ENCODE results near the gene THAP4. TPM values are rescaled to one million over a fixed set of nuclear protein-coding genes. Genes with fewer than 3 reads are reported as not detected.

Gene THAP4
- polyA plus RNA-seq, 1 of the 3 experiments (the other 2 are of a cell fraction) = 64.7 TPM

- TF ChIP-seq YY1 (IDR thresholded peaks at IDR 0.05; ENCODE audit: low read depth) = no peak
- TF ChIP-seq FOSL2 (IDR thresholded peaks at IDR 0.05; ENCODE audit: borderline replicate concordance, low read depth) = no peak
Measured at GRCh38 chr2:241619597-241620418, 17.1 kb downstream of the THAP4 start (continued).

- H3K4me2 ChIP-seq = no peak overlapping the region
- no peak overlapping the region for H3K9ac ChIP-seq
- WGBS (ENCODE audit: low lambda C conversion rate) = 79% methylated on average over 8 of the region's 11 CpGs
- TF ChIP-seq NRF1 (IDR thresholded peaks at IDR 0.05; ENCODE audit: low read depth, low read length) = no peak
- TF ChIP-seq, protein P1, sequence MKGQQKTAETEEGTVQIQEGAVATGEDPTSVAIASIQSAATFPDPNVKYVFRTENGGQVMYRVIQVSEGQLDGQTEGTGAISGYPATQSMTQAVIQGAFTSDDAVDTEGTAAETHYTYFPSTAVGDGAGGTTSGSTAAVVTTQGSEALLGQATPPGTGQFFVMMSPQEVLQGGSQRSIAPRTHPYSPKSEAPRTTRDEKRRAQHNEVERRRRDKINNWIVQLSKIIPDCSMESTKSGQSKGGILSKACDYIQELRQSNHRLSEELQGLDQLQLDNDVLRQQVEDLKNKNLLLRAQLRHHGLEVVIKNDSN (IDR thresholded peaks at IDR 0.05; ENCODE audit: borderline replicate concordance, low read depth) = no peak
- TF ChIP-seq POLR2AphosphoS5 (IDR thresholded peaks at IDR 0.05; ENCODE audit: low read depth, low read length) = no peak
- TF ChIP-seq REST (IDR thresholded peaks at IDR 0.05; ENCODE audit: low read depth, low read length) = no peak
- TF ChIP-seq FOSL2 (IDR thresholded peaks at IDR 0.05; ENCODE audit: borderline replicate concordance, low read depth) = no peak
- no peak for TF ChIP-seq RCOR1 (IDR thresholded peaks at IDR 0.05; ENCODE audit: low read length)
- TF ChIP-seq ZBTB33 (IDR thresholded peaks at IDR 0.05; ENCODE audit: borderline replicate concordance, low read depth) = no peak
- TF ChIP-seq IRF3 (IDR thresholded peaks at IDR 0.05; ENCODE audit: low read depth, low read length) = no peak
- no peaks in the 10 kb centered on the region for H3K9me2 ChIP-seq
- peaks cover 80% of the 10 kb centered on the region for H3K79me2 ChIP-seq (ENCODE audit: insufficient read depth)
- H2AFZ ChIP-seq (ENCODE audit: low read depth) = no peak overlapping the region
- CTCF ChIA-PET = interaction anchor here (1.6 kb wide), 1 partner anchor 20 kb away, joined by 5 read pairs; no protein-coding TSS in a partner anchor
- POLR2A ChIA-PET = no interaction called here
- H3K4me3 ChIP-seq (ENCODE audit: low read depth in 2 of 2, low read length in 1 of 2) = no peak overlapping the region
- H3K36me3 ChIP-seq (replicated peaks in 1 of 2; ENCODE audit: control insufficient read depth in 1 of 2, insufficient read depth in 2 of 2, low read length in 1 of 2) = peaks cover 2 to 16% of the 10 kb centered on the region in 2 experiments
- no peaks in the 10 kb centered on the region for H3K27me3 ChIP-seq (ENCODE audit: insufficient read depth)
- H3K9me3 ChIP-seq = no peaks in the 10 kb centered on the region
- peaks cover 7% of the 10 kb centered on the region; the same call in 1 of the 2 replicates for H4K20me1 ChIP-seq (ENCODE audit: insufficient read depth)
- peaks cover 9% of the 10 kb centered on the region for H3F3A ChIP-seq (replicated peaks; ENCODE audit: insufficient read depth)
- DNase-seq = no peak
- peaks cover 0 to 19% of the 10 kb centered on the region in 2 experiments; a peak in 1 of 4 replicates for H3K4me1 ChIP-seq (ENCODE audit: control insufficient read depth in 1 of 2, insufficient read depth in 2 of 2, low read depth in 1 of 2, low read length in 1 of 2)
- H3K27ac ChIP-seq (ENCODE audit: low read depth in 2 of 2, low read length in 1 of 2) = no peak overlapping the region
Measured at GRCh38 chr2:241618829-241619228, 18.1 kb downstream of the THAP4 start.
